DOHH2 (cell line): ENCODE data around the gene PIWIL1.

Experiments used
- CTCF ChIP-seq: fragments of 200-600 bp; sonication (generic); IDR thresholded peaks from one replicate; pipeline ENCODE4 v1.5.1; 2014; ENCODE audit warnings: antibody characterized with exemption, mild to moderate bottlenecking, low read depth, low read length; ENCODE audit not compliant: poor library complexity, severe bottlenecking
- EZH2phosphoT487 ChIP-seq: fragments of 200-600 bp; sonication (generic); IDR thresholded peaks from 2 replicates; pipeline ENCODE4 v1.6.1; 2017; ENCODE audit warnings: borderline replicate concordance, mild to moderate bottlenecking, antibody characterized with exemption, low read length, moderate library complexity, mixed read lengths

- TF ChIP-seq CTCF = no peak
- no peak for TF ChIP-seq EZH2phosphoT487
Measured at GRCh38 chr12:130339951-130340350, 2.3 kb downstream of the PIWIL1 start.
